ENCODE measurements around the gene HSPA9.

Gene HSPA9

DNA sequence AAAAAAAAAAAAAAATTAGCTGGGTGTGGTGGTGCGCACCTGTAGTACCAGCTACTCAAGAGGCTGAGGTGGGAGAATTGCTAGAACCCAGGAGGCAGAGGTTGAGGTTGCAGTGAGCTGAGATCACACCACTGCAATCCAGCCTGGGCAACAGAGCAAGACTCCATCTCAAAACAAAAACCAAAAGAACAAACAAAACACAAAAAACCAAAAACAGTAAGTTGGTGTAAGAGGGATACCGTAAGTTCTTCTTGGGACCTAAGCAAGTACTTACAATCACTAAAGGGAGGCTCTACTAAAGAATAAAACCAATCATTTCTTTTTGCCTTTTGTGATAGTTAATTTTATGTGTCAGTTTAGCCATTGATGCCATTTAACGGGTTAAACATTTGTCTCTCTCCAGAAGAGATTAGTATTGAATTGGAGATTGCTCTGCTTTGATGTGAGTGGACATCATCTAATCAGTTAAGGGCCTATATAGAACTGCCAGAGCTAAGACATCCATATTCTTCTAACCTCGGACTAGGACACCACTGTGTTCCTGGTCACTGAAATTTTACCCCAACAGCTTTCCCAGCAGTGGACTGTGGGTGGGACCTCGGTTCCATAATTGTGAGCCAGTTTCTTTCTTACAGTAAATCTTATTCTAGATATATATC lies 21.6 kb downstream of the HSPA9 start:
- no peaks in the 10 kb centered on the region for H3K9me3 ChIP-seq (ENCODE audit: control insufficient read depth, low read depth, low read length)
- H3K27ac ChIP-seq (ENCODE audit: low read length) = no peak overlapping the region
- H3K4me1 ChIP-seq (ENCODE audit: control insufficient read depth, low read depth, low read length) = no peaks in the 10 kb centered on the region
- H3K4me3 ChIP-seq (ENCODE audit: low read length) = no peak overlapping the region
- no peak overlapping the region for H3K9ac ChIP-seq (ENCODE audit: low read length)
- H3K36me3 ChIP-seq (ENCODE audit: control insufficient read depth, low read depth, low read length) = peaks cover 51% of the 10 kb centered on the region
- no peaks in the 10 kb centered on the region for H3K27me3 ChIP-seq (ENCODE audit: control insufficient read depth, insufficient read depth, low read length)

DNA sequence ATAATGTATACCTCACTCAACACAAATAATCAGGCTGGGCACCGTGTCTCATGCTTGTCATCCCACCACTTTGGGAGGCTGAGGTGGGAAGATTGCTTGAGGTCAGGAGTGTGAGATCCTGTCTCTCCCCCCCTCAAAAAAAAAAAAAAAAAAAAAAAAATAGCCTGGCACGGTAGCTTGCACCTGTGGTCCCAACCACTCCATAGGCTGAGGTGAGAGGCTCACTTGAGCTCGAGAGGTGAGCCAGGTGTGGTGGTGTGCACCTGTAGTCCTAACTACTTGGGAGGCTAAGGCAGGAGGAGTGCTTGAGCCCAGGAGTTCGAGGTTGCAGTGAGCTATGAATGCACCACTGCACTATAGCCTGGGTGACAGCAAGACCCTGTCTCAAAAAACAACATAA lies 22.5 kb downstream of the HSPA9 start:
- H3K27me3 ChIP-seq (ENCODE audit: control insufficient read depth, insufficient read depth, low read length) = no peaks in the 10 kb centered on the region
- no peak overlapping the region for H3K4me3 ChIP-seq (ENCODE audit: low read length)
- H3K36me3 ChIP-seq (ENCODE audit: control insufficient read depth, low read depth, low read length) = peaks cover 42% of the 10 kb centered on the region
- H3K27ac ChIP-seq (ENCODE audit: low read length) = no peak overlapping the region
- no peaks in the 10 kb centered on the region for H3K4me1 ChIP-seq (ENCODE audit: control insufficient read depth, low read depth, low read length)
- H3K9me3 ChIP-seq (ENCODE audit: control insufficient read depth, low read depth, low read length) = no peaks in the 10 kb centered on the region
- H3K9ac ChIP-seq (ENCODE audit: low read length) = no peak overlapping the region

DNA sequence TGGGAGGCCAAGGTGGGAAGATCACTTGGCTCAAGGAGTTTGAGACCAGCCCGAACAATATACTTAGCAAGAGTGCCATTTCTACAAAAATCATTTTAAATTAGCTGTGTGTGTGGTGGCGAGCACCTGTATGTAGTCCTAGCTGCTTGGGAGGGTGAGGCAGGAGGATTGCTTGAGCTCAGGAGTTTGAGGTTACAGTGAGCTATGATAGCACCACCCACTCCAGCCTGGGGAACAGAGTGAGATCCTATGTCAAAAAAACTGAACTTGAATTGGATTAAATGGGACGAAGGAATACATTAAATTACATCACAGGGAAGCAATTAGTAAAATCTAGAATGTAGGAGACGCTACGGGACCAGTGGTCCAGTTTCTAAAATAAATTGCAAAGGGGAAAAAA lies 25.8 kb downstream of the HSPA9 start:
- no peaks in the 10 kb centered on the region for H3K9me3 ChIP-seq (ENCODE audit: control insufficient read depth, low read depth, low read length)
- no peak overlapping the region for H3K9ac ChIP-seq (ENCODE audit: low read length)
- H3K36me3 ChIP-seq (ENCODE audit: control insufficient read depth, low read depth, low read length) = peaks cover 9% of the 10 kb centered on the region
- peaks cover 8% of the 10 kb centered on the region for H3K4me1 ChIP-seq (ENCODE audit: control insufficient read depth, low read depth, low read length)
- H3K27me3 ChIP-seq (ENCODE audit: control insufficient read depth, insufficient read depth, low read length) = no peaks in the 10 kb centered on the region
- no peak overlapping the region for H3K27ac ChIP-seq (ENCODE audit: low read length)
- H3K4me3 ChIP-seq (ENCODE audit: low read length) = no peak overlapping the region

GRCh38 chr5:138545919-138546562 lies 29.2 kb downstream of the HSPA9 start:
- Histone ChIP-seq H3K4me1 (ENCODE audit: control insufficient read depth, low read depth, low read length) (peaks cover 17% of the 10 kb centered on the region), H3K36me3 (ENCODE audit: control insufficient read depth, low read depth, low read length) (peaks cover 1% of the 10 kb centered on the region), H3K4me3 (ENCODE audit: low read length) (no peak overlapping the region), H3K9me3 (ENCODE audit: control insufficient read depth, low read depth, low read length) (no peaks in the 10 kb centered on the region), H3K9ac (ENCODE audit: low read length) (no peak overlapping the region), H3K27ac (ENCODE audit: low read length) (no peak overlapping the region), H3K27me3 (ENCODE audit: control insufficient read depth, insufficient read depth, low read length) (no peaks in the 10 kb centered on the region)

DNA sequence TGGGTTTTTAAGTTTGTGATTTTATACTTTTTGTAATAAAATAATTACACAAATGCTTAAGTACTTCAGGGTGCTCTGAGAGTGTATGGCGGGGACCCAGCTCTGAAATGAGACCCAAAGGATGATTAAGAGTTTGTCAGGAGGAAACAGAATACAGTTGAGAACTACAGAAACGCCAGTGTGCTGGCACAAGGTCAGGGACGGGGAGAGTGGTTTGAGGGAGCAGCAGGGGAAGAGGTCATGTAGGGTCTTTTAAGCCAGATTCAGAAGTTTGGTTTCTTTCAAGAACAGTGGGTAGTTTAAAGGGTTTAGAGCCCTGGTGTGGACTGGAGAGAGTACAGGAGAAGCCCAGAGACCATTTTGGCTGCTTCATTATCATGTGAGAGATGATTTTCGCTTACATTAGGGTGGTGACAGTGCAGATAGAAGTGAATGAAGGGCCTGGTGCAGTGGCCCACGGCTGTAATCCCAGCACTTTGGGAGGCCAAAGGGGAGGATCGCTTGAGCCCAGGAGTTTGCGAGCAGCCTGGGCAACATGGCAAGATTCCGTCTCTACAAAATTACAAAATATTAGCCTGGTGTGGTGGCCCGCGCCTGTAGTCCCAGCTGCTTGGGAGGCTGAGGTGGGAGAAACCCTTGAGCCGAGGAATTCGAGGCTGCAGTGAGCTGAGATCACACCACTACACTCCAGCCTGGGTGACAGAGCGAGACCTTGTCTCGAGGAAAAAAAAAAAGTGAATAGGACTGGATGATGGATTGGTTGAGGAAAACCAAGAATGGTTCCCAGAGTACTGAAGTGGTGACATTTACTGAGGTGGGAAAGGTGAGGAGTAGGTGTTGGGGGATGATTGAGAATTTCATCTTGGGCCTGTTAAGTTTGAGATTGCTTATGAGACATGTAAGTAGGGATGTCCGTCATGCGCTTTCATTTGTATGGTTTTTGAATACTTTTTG lies 30.7 kb downstream of the HSPA9 start:
- no peaks in the 10 kb centered on the region for H3K27me3 ChIP-seq (ENCODE audit: control insufficient read depth, insufficient read depth, low read length)

DNA sequence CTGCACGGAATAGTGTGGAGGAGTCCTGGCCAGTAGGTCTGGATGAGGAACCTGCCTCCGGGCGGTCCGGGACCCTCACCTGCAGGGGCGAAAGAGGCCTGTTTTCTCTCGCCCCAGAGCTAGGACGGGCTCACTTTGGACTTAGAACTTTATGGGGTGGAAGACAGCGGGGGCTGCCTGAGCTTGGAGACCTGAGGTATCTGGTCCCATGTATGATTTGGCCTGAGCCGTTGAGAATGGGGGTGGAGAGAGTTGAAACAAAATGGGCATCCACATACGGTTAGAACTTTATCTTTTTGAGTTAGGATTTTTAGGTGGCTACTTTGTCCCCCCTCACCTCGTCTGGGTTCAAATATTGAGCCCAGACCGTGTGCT lies 31.5 kb downstream of the HSPA9 start:
- H3K9me3 ChIP-seq (ENCODE audit: control insufficient read depth, low read depth, low read length) = no peaks in the 10 kb centered on the region
- no peaks in the 10 kb centered on the region for H3K27me3 ChIP-seq (ENCODE audit: control insufficient read depth, insufficient read depth, low read length)
- peaks cover 24% of the 10 kb centered on the region for H3K36me3 ChIP-seq (ENCODE audit: control insufficient read depth, low read depth, low read length)
- peak overlapping the region; percentile 98 for H3K9ac ChIP-seq (ENCODE audit: low read length)
- H3K4me1 ChIP-seq (ENCODE audit: control insufficient read depth, low read depth, low read length) = peaks cover 21% of the 10 kb centered on the region
- peak overlapping the region; percentile 99 for H3K27ac ChIP-seq (ENCODE audit: low read length)
- peak overlapping the region; percentile 99 for H3K4me3 ChIP-seq (ENCODE audit: low read length)

More for the DNA sequence above, 30.7 kb downstream of the HSPA9 start:
- Histone ChIP-seq H3K36me3 (ENCODE audit: control insufficient read depth, low read depth, low read length) (peaks cover 17% of the 10 kb centered on the region), H3K9me3 (ENCODE audit: control insufficient read depth, low read depth, low read length) (no peaks in the 10 kb centered on the region), H3K4me3 (ENCODE audit: low read length) (peak overlapping the region; percentile 99), H3K4me1 (ENCODE audit: control insufficient read depth, low read depth, low read length) (peaks cover 21% of the 10 kb centered on the region), H3K9ac (ENCODE audit: low read length) (peak overlapping the region; percentile 98), H3K27ac (ENCODE audit: low read length) (peak overlapping the region; percentile 99)

GRCh38 chr5:138542956-138543729 lies 32.1 kb downstream of the HSPA9 start, which contains the start of gene ETF1:
TSS of gene ETF1 (minus strand) at chr5:138543236. CDS start at chr5:138542918, 318 bp downstream.
- H3K4me1 ChIP-seq (ENCODE audit: control insufficient read depth, low read depth, low read length) = peaks cover 21% of the 10 kb centered on the region
- H3K9ac ChIP-seq (ENCODE audit: low read length) = peak within 1 kb of the TSS; percentile 98
- H3K27ac ChIP-seq (ENCODE audit: low read length) = peak within 1 kb of the TSS; percentile 99
- H3K4me3 ChIP-seq (ENCODE audit: low read length) = peak within 1 kb of the TSS; percentile 99
- H3K9me3 ChIP-seq (ENCODE audit: control insufficient read depth, low read depth, low read length) = no peaks in the 10 kb centered on the region
- peaks cover 24% of the 10 kb centered on the region for H3K36me3 ChIP-seq (ENCODE audit: control insufficient read depth, low read depth, low read length)
- H3K27me3 ChIP-seq (ENCODE audit: control insufficient read depth, insufficient read depth, low read length) = no peaks in the 10 kb centered on the region

DNA sequence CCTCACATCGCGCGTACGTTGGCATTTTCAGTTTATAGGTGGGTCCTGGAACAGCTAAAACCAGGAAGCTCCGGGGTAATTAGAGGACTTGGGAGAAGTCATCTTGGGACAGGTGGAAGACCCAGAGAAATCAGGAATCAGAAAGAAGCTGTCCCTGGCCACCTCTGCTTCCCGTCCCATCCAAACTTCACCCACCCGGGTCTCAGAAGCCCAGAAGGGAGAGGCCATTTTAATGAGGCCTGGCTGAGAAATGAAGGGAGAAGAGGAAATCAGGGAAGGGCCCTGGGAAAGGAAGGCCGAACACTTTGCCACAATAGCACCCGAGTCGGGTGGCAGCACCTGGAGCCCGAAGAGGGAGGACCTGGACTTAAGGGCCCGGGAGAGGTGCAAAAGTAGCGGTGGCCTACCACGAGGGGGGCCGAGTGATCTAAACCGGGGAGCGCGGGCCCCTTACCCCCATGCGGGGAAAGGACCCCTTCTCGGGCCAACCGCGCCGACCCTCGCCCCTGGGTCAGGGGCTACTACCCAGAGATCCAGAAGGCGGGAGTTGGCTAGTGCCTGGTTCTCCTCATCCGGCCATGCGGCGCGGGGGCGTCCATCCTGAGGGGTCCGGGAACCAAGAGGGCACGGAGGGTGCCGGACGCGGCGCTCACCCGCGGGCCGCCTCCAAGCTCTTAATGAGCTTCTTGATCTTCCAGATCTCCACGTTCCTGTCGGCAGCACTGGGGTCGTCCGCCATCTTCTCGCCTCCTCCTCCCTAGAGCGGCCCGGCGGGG lies 32.8 kb downstream of the HSPA9 start:
- H3K4me3 ChIP-seq (ENCODE audit: low read length) = peak overlapping the region; percentile 99
- no peaks in the 10 kb centered on the region for H3K9me3 ChIP-seq (ENCODE audit: control insufficient read depth, low read depth, low read length)
- H3K4me1 ChIP-seq (ENCODE audit: control insufficient read depth, low read depth, low read length) = peaks cover 21% of the 10 kb centered on the region
- H3K9ac ChIP-seq (ENCODE audit: low read length) = peak overlapping the region; percentile 98
- peak overlapping the region; percentile 95 for H3K27ac ChIP-seq (ENCODE audit: low read length)
- no peaks in the 10 kb centered on the region for H3K27me3 ChIP-seq (ENCODE audit: control insufficient read depth, insufficient read depth, low read length)
- H3K36me3 ChIP-seq (ENCODE audit: control insufficient read depth, low read depth, low read length) = peaks cover 24% of the 10 kb centered on the region

DNA sequence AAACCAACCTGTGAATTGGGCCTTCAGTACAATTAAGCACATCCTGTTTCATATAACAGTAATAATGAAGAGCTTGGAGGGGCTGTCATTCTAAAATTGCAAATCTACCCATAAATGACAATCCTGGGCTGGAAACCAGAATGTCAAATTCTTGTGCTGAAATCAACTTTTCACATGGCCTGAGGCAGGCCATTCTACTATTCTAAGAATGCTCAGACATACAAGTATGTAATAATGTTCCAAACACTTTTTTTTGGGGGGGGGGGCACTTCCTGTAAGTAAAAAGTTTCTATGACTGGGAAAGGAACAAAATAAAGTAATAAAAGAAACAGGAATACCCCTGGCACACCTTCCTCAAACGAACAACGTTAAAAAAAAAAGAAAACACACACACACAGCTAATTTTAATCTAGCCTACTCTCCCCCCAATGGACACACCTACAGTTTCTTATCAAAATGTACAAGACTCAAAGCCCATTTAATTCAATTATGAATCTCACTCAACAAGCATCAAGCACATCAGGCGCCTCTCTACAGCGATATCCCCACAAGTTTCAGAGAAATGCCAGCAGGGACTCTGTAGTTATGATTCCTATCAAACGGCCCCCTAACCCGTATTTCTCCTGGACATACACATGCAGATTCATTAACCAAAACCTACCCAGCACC lies 33.6 kb downstream of the HSPA9 start:
- Histone ChIP-seq H3K9ac (ENCODE audit: low read length) (peak overlapping the region; percentile 98), H3K36me3 (ENCODE audit: control insufficient read depth, low read depth, low read length) (peaks cover 28% of the 10 kb centered on the region), H3K9me3 (ENCODE audit: control insufficient read depth, low read depth, low read length) (no peaks in the 10 kb centered on the region), H3K27ac (ENCODE audit: low read length) (peak overlapping the region; percentile 95), H3K27me3 (ENCODE audit: control insufficient read depth, insufficient read depth, low read length) (no peaks in the 10 kb centered on the region), H3K4me1 (ENCODE audit: control insufficient read depth, low read depth, low read length) (peaks cover 21% of the 10 kb centered on the region), H3K4me3 (ENCODE audit: low read length) (peak overlapping the region; percentile 99)

- Histone ChIP-seq H3K4me1 (ENCODE audit: control insufficient read depth, low read depth, low read length) (peaks cover 17% of the 10 kb centered on the region), H3K27ac (ENCODE audit: low read length) (no peak overlapping the region), H3K9me3 (ENCODE audit: control insufficient read depth, low read depth, low read length) (no peaks in the 10 kb centered on the region), H3K36me3 (ENCODE audit: control insufficient read depth, low read depth, low read length) (peaks cover 35% of the 10 kb centered on the region), H3K9ac (ENCODE audit: low read length) (no peak overlapping the region), H3K4me3 (ENCODE audit: low read length) (no peak overlapping the region), H3K27me3 (ENCODE audit: control insufficient read depth, insufficient read depth, low read length) (no peaks in the 10 kb centered on the region)
Observed at GRCh38 chr5:138539791-138540190, 35.4 kb downstream of the HSPA9 start.
